Measurements from ENCODE around the gene KIAA0930.

The KIAA0930 gene

DNA sequence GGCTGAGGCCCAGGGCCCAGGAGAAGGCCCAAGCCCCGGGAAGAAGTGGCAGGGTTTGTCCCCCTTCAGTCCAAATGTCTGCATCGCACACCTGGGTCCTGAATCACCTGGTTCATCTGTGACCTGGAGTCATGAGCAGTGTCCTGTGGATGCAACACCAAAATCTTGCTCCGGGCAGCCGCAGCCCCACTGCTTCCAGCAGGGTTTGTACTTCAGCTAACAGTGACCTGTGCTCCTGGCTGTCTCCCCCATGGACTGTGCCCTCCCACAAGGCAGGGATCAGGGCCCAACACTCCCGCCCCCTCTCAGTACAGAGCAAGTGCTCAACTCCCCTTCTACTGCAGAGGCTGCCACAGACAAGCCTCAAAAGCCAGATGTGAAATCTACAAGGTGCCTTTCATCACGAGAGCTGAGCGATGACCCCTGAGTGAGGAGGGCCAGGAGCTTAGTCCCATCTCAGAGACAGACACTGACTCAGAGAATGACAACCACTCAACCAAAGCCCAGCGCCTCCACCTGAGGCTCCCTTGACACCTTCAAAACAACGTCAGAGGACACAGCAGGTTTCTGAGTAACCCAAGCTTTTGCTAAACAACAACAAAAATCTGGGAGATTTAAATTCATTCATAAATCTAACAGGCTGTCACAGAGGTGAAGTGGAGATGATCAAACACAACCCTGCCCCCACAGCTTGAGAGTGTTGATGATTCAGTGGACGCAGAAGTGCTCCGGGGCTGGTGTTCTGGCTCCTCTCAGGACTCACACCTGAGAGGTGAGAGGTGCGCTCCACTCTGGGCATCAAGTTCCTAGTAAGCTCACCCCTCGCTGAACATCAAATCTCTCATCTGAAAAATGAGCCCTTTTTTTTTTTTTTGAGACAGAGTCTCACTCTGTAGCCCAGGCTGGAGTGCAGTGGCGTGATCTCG, 3.4 kb downstream of the KIAA0930 start:
- TF ChIP-seq CTCF (IDR thresholded peaks at IDR 0.05), result no peak

GRCh38 chr22:45235851-45236342, 4.8 kb downstream of the KIAA0930 start:
- no peak for TF ChIP-seq CTCF (IDR thresholded peaks at IDR 0.05)

DNA sequence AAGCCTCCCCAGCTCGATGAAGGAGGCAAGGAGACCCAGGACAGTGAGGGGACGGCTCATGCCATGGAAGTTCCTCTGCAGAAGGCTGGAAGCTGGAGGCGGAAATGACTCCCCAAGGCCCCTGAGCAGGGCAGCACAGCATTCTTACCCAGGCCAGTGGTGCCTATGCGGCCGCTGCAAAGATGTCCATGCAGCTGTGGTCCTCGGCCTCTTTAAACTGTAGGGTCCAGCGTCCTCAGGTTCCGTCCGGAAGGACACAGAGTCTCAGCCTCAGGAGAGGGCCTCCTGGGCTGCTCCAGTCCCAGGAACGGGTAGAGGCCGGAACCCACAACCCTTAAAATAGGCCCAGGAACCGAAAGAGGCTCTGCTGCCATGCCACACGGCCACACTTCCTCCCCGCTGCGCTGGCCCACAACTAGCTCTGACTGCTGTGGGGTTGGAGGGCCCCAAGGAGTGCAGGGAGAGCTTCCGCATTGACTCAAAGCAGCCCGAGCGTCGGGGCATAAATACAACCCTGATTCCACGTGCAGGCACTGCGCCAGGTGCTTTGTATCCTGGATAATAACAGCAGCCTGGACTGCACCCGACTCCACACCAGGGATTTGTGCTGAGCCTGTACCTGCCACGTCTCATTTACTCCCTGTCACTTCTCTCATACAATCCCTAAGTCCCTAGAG, 5.5 kb downstream of the KIAA0930 start:
- no peak for TF ChIP-seq CTCF (IDR thresholded peaks at IDR 0.05)

- TF ChIP-seq CTCF (IDR thresholded peaks at IDR 0.05), result no peak
Observed at GRCh38 chr22:45233827-45234226, 6.9 kb downstream of the KIAA0930 start.

DNA sequence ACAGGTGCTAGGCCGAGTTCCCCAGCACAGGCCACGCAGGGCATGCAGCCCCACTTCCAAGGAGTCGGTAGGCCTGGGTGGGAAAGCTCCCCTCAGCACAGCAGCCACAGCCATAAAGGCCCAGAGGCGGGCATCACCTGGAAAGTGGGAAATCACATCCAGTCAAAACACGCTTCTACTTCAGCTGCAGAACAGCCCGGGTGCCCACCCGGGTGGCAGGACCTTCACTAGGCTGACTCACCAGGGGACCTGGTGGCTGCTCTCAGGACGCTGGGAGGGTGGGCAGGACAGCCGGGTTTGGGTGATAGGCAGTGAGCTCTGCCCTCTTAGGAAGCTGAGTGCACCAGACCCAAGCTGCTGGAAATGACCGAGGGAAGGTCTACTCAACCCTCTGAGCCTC, 7.3 kb downstream of the KIAA0930 start:
- TF ChIP-seq CTCF (IDR thresholded peaks at IDR 0.05), result no peak

DNA sequence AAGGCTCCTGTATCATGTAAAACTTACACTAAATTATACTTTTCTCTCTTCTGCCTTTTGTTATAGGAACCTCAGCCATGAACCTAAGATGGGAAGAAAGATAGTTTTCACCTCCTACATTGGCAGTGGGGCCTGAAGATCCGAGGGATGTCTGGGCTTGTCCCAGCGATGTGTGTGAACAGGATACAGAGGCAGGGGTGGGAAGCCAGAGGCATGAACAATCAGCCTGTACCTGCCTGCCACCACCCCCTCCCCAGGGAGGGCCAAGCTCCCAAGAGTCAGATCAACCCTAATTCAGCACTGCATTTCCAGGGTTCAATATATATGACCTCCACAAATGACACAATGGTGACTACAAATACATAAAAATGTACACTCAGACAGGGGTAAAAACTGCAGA, 9.4 kb downstream of the KIAA0930 start:
- no peak for TF ChIP-seq CTCF (IDR thresholded peaks at IDR 0.05)

DNA sequence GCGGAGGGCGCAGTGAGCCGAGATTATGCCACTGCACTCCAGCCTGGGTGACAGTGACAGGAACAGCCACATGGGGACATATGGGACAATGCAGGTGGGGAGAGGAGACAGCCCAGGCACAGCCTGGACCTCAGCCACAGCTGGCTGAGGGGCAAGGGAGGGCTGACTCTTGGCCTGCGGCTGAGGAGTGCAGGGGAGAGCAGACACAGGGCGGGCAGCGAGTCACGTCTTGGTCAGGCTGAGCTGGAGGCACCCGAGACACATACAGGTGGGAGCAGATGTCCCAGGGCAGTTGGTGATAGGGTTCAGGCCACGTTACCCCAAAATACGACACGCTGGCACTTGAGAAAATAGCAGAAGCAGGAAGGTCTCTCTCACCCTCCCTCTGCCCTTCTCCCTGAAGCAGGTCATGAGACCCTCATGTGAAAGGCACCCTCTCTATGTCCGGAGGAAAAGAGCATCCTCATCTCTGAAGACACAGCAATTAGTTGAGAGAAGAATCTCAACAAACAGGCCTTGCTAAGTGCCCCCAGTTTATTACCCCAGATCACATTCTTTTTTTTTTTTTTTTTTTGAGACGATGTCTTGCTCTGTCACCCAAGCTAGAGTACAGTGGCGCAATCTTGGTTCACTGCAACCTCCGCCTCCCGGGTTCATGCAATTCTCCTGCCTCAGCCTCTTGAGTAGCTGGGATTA, 10.5 kb downstream of the KIAA0930 start:
- no peak for TF ChIP-seq CTCF (IDR thresholded peaks at IDR 0.05)
